Keratinocyte (primary cell): ENCODE measurements around the gene SLC25A21.
"Not testable (repeated sequence)": the region's sequence is repeated elsewhere in the genome, so short reads cannot be mapped to it uniquely, and the experiment has no call there.

Source experiments
- CTCF ChIP-seq, 3 experiments: IDR thresholded peaks in 1 of 3; conservative IDR thresholded peaks in 1 of 3; optimal IDR thresholded peaks in 1 of 3; 2 replicates in 2 of 3; 3 replicates in 1 of 3; pipeline versions ENCODE3 to v1.5.1; 2011; ENCODE audit warnings: low read length in 3 of 3, mild to moderate bottlenecking in 3 of 3, moderate library complexity in 2 of 3, control low read depth in 1 of 3, inconsistent platforms in 1 of 3; ENCODE audit not compliant: insufficient read depth in 2 of 3; ENCODE audit errors: extremely low read depth in 1 of 3
- EZH2 ChIP-seq: IDR thresholded peaks from one replicate; pipeline ENCODE4 v1.6.1; 2012; ENCODE audit warnings: inconsistent platforms, mild to moderate bottlenecking, low read length, moderate library complexity

DNA sequence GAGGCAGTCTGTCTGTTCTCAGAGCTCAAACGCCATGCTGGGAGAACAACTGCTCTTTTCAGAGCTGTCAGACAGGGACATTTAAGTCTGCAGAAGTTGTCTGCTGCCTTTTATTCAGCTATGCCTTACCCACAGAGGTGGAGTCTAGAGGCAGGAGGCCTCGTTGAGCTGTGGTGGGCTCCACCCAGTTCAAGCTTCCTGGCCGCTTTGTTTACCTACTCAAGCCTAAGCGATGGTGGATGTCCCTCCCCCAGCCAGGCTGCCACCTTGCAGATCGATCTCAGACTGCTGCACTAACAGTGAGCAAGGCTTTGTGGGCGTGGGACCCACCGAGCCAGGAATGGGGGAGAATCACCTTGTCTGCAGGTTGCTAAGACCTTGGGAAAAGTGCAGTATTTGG is 473.0 kb downstream of the SLC25A21 start:
- TF ChIP-seq CTCF (optimal IDR thresholded peaks at IDR 0.05 in 1 of 3, IDR thresholded peaks at IDR 0.05 in 1 of 3, conservative IDR thresholded peaks at IDR 0.05 in 1 of 3; ENCODE audit: extremely low read depth in 1 of 3, insufficient read depth in 2 of 3, low read length in 3 of 3); EZH2: not testable (repeated sequence)
